Erythroblast (primary cell): ENCODE measurements around the gene EML1.

Experiments
- GATA1 ChIP-seq: IDR thresholded peaks from 2 replicates; pipeline ENCODE4 v1.6.1; 2011; ENCODE audit warnings: low read depth, mild to moderate bottlenecking, control low read depth, low read length, moderate library complexity
- POLR2A ChIP-seq: IDR thresholded peaks from 2 replicates; pipeline ENCODE4 v1.6.1; 2011; ENCODE audit warnings: mild to moderate bottlenecking, low read length

DNA sequence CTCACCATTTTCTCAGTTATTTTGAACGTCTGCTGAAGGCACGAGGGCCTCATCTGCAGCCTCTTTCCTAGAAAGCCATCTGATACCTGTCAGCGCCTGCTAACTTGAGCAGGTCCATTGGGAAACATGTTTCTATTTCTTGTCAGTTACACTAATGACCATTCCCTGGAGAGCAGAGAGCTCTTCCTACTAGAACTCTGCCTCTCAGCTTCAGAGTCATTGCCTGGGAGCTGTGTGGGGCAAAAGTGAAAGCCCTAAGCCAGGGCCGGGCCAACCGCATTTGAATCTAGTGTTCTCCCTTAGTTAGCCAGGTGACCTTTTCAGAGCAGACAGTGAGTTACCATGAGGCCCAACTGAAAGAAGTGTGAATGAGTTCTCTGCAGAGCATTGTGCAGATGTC lies 135.8 kb downstream of the EML1 start:
- TF ChIP-seq POLR2A, result no peak
- no peak for TF ChIP-seq GATA1
